Neural progenitor cell (in vitro differentiated cells): Measurements from ENCODE around the gene GALNT8.

Experiments used
- EZH2 ChIP-seq: fragments of 200-600 bp; sonication (generic); IDR thresholded peaks from 2 replicates; pipeline ENCODE4 v1.6.1; 2017; ENCODE audit warnings: antibody characterized with exemption, mild to moderate bottlenecking, moderate library complexity
- TF ChIP-seq, protein P1 (sequence below): fragments of 200-600 bp; sonication (generic); IDR thresholded peaks from 2 replicates; pipeline ENCODE4 v1.5.1; 2017; ENCODE audit warnings: antibody characterized with exemption, mild to moderate bottlenecking

- TF ChIP-seq, protein P1, sequence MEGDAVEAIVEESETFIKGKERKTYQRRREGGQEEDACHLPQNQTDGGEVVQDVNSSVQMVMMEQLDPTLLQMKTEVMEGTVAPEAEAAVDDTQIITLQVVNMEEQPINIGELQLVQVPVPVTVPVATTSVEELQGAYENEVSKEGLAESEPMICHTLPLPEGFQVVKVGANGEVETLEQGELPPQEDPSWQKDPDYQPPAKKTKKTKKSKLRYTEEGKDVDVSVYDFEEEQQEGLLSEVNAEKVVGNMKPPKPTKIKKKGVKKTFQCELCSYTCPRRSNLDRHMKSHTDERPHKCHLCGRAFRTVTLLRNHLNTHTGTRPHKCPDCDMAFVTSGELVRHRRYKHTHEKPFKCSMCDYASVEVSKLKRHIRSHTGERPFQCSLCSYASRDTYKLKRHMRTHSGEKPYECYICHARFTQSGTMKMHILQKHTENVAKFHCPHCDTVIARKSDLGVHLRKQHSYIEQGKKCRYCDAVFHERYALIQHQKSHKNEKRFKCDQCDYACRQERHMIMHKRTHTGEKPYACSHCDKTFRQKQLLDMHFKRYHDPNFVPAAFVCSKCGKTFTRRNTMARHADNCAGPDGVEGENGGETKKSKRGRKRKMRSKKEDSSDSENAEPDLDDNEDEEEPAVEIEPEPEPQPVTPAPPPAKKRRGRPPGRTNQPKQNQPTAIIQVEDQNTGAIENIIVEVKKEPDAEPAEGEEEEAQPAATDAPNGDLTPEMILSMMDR, result no peak
- TF ChIP-seq EZH2, result no peak
These were observed 18.6 kb upstream of the GALNT8 start for GRCh38 chr12:4701395-4702190.
